Measurements from ENCODE around the gene C2orf78. TPM values are rescaled to one million over a fixed set of nuclear protein-coding genes. Genes with fewer than 3 reads are reported as not detected.

C2orf78 gene
- total and polyA plus RNA-seq, 2 of the 4 experiments (the other 2 are of a cell fraction), result 0.03 TPM; not detected in 1

DNA sequence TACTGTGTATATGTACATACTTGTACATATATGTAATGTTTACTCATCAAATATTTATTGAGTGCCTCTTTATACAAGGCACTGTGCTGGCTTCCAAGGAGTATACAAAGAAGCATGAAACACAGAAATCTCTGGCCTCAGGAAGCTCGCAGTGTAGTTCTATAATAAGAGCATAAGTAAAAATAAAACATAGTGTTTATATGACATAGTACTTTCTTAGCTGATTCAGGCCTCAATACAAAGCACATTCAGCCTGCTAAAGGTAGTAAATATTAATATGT lies 58.7 kb downstream of the C2orf78 start:
- Histone ChIP-seq H4K5ac (ENCODE audit: low read depth, low read length) (no peak overlapping the region), H3K4ac (ENCODE audit: low read depth, low read length) (no peak overlapping the region), H4K20me1 (ENCODE audit: insufficient read depth, low read length) (no peaks in the 10 kb centered on the region; the same call in 1 of the 2 replicates), H2AK5ac (ENCODE audit: low read depth, low read length) (no peak overlapping the region), H2AK9ac (replicated peaks; ENCODE audit: low read depth, low read length, poor library complexity) (no peak overlapping the region), H2BK15ac (ENCODE audit: low read depth, low read length) (no peak overlapping the region), H3K36me3 (ENCODE audit: control insufficient read depth, insufficient read depth, low read length) (peaks cover 29% of the 10 kb centered on the region), H3K27ac (ENCODE audit: insufficient read depth, low read length) (no peak overlapping the region), H3K4me2 (ENCODE audit: low read depth, low read length) (no peak overlapping the region), H3K9me3 (ENCODE audit: control insufficient read depth, insufficient read depth, low read length) (no peaks in the 10 kb centered on the region), H3K14ac (replicated peaks; ENCODE audit: low read depth, low read length) (no peak overlapping the region), H2BK5ac (ENCODE audit: low read depth, low read length, poor library complexity, severe bottlenecking) (no peak overlapping the region), H3K56ac (ENCODE audit: extremely low read depth, insufficient read depth, low read length) (no peak overlapping the region), H2AFZ (replicated peaks; ENCODE audit: low read length, poor library complexity) (no peak overlapping the region), H4K91ac (ENCODE audit: insufficient read depth, low read depth, low read length) (no peak overlapping the region), H3K9me1 (ENCODE audit: insufficient read depth, low read length) (peaks cover 3% of the 10 kb centered on the region; the same call in 1 of the 2 replicates), H4K8ac (ENCODE audit: low read depth in 2 of 2, low read length in 2 of 2) (no peak overlapping the region), H3K4me1 (ENCODE audit: control insufficient read depth, insufficient read depth, low read length) (peaks cover 2% of the 10 kb centered on the region; the same call in 1 of the 2 replicates), H3K9ac (ENCODE audit: low read depth, low read length) (no peak overlapping the region), H2BK20ac (ENCODE audit: low read depth, low read length) (no peak overlapping the region), H3K4me3 (ENCODE audit: insufficient read depth, low read depth, low read length) (no peak overlapping the region), H3K27me3 (ENCODE audit: control insufficient read depth, insufficient read depth, low read length) (no peaks in the 10 kb centered on the region), H3K79me1 (ENCODE audit: low read depth in 1 of 2, low read length in 2 of 2) (peaks cover 0 to 26% of the 10 kb centered on the region in 2 experiments; a peak in 3 of 4 replicates), H3K18ac (ENCODE audit: low read depth, low read length) (no peak overlapping the region), H2BK120ac (ENCODE audit: low read depth, low read length) (no peak overlapping the region), H3K23ac (ENCODE audit: low read depth, low read length) (no peak overlapping the region)
- in situ Hi-C loops (cut with MboI; ENCODE audit: low sequenced_read_pairs), result loop anchor here (25.0 kb wide), 1 partner anchor 295 kb away; the partner anchor contains the start of gene BOLA3
- intact Hi-C loops (cut with micrococcal nuclease), result no loop called here
- no TSS peak for BruUV-seq (replicated peaks)
- ChIA-PET CTCF (interaction anchor here (0.6 kb wide), 1 partner anchor 9 kb away, joined by 3 read pairs; no protein-coding TSS in a partner anchor), POLR2A (ENCODE audit: unreplicated experiment) (no interaction called here)
- TF ChIP-seq MAZ (IDR thresholded peaks at IDR 0.05; ENCODE audit: borderline replicate concordance, low read depth, low read length) (no peak), RAD21 (IDR thresholded peaks at IDR 0.05; ENCODE audit: low read length) (no peak), CHD1 (IDR thresholded peaks at IDR 0.05; ENCODE audit: low read depth, low read length) (no peak), NFE2L2 (IDR thresholded peaks at IDR 0.05; ENCODE audit: low read depth, low read length) (no peak), FOS (IDR thresholded peaks at IDR 0.05; ENCODE audit: low read depth, low read length) (no peak), CEBPB (IDR thresholded peaks at IDR 0.05; ENCODE audit: low read depth, low read length) (no peak), MXI1 (IDR thresholded peaks at IDR 0.05; ENCODE audit: borderline replicate concordance, low read depth, low read length) (no peak)
- TF ChIP-seq, protein P1, sequence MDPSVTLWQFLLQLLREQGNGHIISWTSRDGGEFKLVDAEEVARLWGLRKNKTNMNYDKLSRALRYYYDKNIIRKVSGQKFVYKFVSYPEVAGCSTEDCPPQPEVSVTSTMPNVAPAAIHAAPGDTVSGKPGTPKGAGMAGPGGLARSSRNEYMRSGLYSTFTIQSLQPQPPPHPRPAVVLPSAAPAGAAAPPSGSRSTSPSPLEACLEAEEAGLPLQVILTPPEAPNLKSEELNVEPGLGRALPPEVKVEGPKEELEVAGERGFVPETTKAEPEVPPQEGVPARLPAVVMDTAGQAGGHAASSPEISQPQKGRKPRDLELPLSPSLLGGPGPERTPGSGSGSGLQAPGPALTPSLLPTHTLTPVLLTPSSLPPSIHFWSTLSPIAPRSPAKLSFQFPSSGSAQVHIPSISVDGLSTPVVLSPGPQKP (IDR thresholded peaks at IDR 0.05; ENCODE audit: borderline replicate concordance, low read depth, low read length), result no peak
- TF ChIP-seq, protein P2, sequence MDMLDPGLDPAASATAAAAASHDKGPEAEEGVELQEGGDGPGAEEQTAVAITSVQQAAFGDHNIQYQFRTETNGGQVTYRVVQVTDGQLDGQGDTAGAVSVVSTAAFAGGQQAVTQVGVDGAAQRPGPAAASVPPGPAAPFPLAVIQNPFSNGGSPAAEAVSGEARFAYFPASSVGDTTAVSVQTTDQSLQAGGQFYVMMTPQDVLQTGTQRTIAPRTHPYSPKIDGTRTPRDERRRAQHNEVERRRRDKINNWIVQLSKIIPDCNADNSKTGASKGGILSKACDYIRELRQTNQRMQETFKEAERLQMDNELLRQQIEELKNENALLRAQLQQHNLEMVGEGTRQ (IDR thresholded peaks at IDR 0.05; ENCODE audit: low read depth, low read length), result no peak
- WGBS, 2 experiments (ENCODE audit: extremely low coverage in 2 of 2, insufficient read length in 1 of 2), result no CpG with 5 or more reads among the region's 1 CpG
- DNase-seq, result peak; percentile 52
- ATAC-seq (ENCODE audit: low read depth), result peak; percentile 79
- dilution Hi-C loops (cut with HindIII; ENCODE audit: low sequenced_read_pairs, unreplicated experiment), result loop anchor here (25.0 kb wide), 1 partner anchor 270 kb away; no protein-coding TSS in a partner anchor

Measured in IMR-90 (cell line).